Type B pancreatic cell (in vitro differentiated cells): Measurements from ENCODE around the gene CFAP77. TPM values are rescaled to one million over a fixed set of nuclear protein-coding genes. Genes with fewer than 3 reads are reported as not detected.

Experiments
- DNase-seq: peaks from one replicate; pipeline ENCODE4 v3.0.0; 2021; ENCODE audit warnings: mixed read lengths; ENCODE audit not compliant: unreplicated experiment; ENCODE audit errors: extremely low spot score
- H3K27ac Mint-ChIP-seq: 2 replicates; pipeline ENCODE4 v1.8.0; 2021; ENCODE audit warnings: mild to moderate bottlenecking, mixed read lengths
- H3K27me3 Mint-ChIP-seq: 2 replicates; pipeline ENCODE4 v1.8.0; 2021; ENCODE audit warnings: mixed read lengths
- H3K36me3 Mint-ChIP-seq: 2 replicates; pipeline ENCODE4 v1.8.0; 2021; ENCODE audit warnings: mixed read lengths
- H3K4me1 Mint-ChIP-seq: one replicate; pipeline ENCODE4 v1.8.0; 2021; ENCODE audit warnings: mixed read lengths; ENCODE audit not compliant: unreplicated experiment
- H3K4me3 Mint-ChIP-seq: 2 replicates; pipeline ENCODE4 v1.8.0; 2021; ENCODE audit warnings: mild to moderate bottlenecking, mixed read lengths
- H3K9me3 Mint-ChIP-seq: 2 replicates; pipeline ENCODE4 v1.8.0; 2021; ENCODE audit warnings: mixed read lengths
- CTCF ChIP-seq: fragments of 200-600 bp; sonication (generic); conservative IDR thresholded peaks from 2 replicates; pipeline ENCODE4 v1.5.0; 2021; ENCODE audit warnings: antibody characterized with exemption, mild to moderate bottlenecking
- total RNA-seq: library from RNA; stranded (reverse); gene quantifications from 2 replicates; pipeline ENCODE4 v1.2.1, GENCODE V29; 2021; ENCODE audit warnings: low replicate concordance

The CFAP77 gene
- total RNA-seq, 1 donor from 2014 or later: 1.5 TPM

- TF ChIP-seq CTCF: no peak
- H3K4me1 Mint-ChIP-seq: peaks cover 9% of the 10 kb centered on the region
- H3K9me3 Mint-ChIP-seq: no peaks in the 10 kb centered on the region
- no peak for DNase-seq
- H3K27ac Mint-ChIP-seq: no peak overlapping the region
- H3K4me3 Mint-ChIP-seq: no peak overlapping the region
- peaks cover 12% of the 10 kb centered on the region for H3K36me3 Mint-ChIP-seq
- peaks cover 57% of the 10 kb centered on the region for H3K27me3 Mint-ChIP-seq
Observed at GRCh38 chr9:132592451-132592850, 182.4 kb downstream of the CFAP77 start.

GRCh38 chr9:132594412-132594811 is 184.4 kb downstream of the CFAP77 start:
- DNase-seq: no peak
- Mint-ChIP-seq H3K4me1 (peaks cover 9% of the 10 kb centered on the region), H3K9me3 (no peaks in the 10 kb centered on the region), H3K4me3 (no peak overlapping the region), H3K27ac (no peak overlapping the region), H3K36me3 (peaks cover 16% of the 10 kb centered on the region), H3K27me3 (peaks cover 39% of the 10 kb centered on the region)
- no peak for TF ChIP-seq CTCF

- Mint-ChIP-seq H3K9me3 (no peaks in the 10 kb centered on the region), H3K36me3 (peaks cover 16% of the 10 kb centered on the region), H3K4me3 (no peak overlapping the region), H3K27me3 (peaks cover 32% of the 10 kb centered on the region), H3K4me1 (peaks cover 9% of the 10 kb centered on the region), H3K27ac (no peak overlapping the region)
- DNase-seq: no peak
- TF ChIP-seq CTCF: no peak
Observed at GRCh38 chr9:132595319-132595718, 185.3 kb downstream of the CFAP77 start.

- Mint-ChIP-seq H3K36me3 (peaks cover 21% of the 10 kb centered on the region), H3K27me3 (peaks cover 26% of the 10 kb centered on the region), H3K4me1 (peaks cover 9% of the 10 kb centered on the region), H3K4me3 (no peak overlapping the region), H3K9me3 (no peaks in the 10 kb centered on the region), H3K27ac (no peak overlapping the region)
- DNase-seq: no peak
- TF ChIP-seq CTCF: no peak
Observed at GRCh38 chr9:132596200-132596599, 186.2 kb downstream of the CFAP77 start.

GRCh38 chr9:132597073-132597775 is 187.2 kb downstream of the CFAP77 start:
- H3K4me3 Mint-ChIP-seq: no peak overlapping the region

More at GRCh38 chr9:132597073-132597775, 187.2 kb downstream of the CFAP77 start:
- TF ChIP-seq CTCF: no peak
- Mint-ChIP-seq H3K27me3 (peaks cover 15% of the 10 kb centered on the region), H3K4me1 (peaks cover 4% of the 10 kb centered on the region), H3K9me3 (no peaks in the 10 kb centered on the region), H3K27ac (no peak overlapping the region), H3K36me3 (peaks cover 21% of the 10 kb centered on the region)
- DNase-seq: no peak
